ENCODE measurements around the gene KCNMA1. TPM values are rescaled to one million over a fixed set of nuclear protein-coding genes. Genes with fewer than 3 reads are reported as not detected.

KCNMA1 gene
- total and polyA plus RNA-seq, 10 of the 15 experiments (the other 5 are each of a cell fraction or from before 2014, with no cell fraction given) = 8.5 to 77.0 (median 21.3) TPM

GRCh38 chr10:77512219-77512578 lies 125.4 kb downstream of the KCNMA1 start:
- no peaks in the 10 kb centered on the region for H3K4me1 ChIP-seq (ENCODE audit: control insufficient read depth, insufficient read depth, low read length)
- TF ChIP-seq ZNF217 (IDR thresholded peaks at IDR 0.05) (no peak), CREB1 (IDR thresholded peaks at IDR 0.05; ENCODE audit: low read depth) (no peak), LARP7 (IDR thresholded peaks at IDR 0.05) (no peak), NBN (IDR thresholded peaks at IDR 0.05) (no peak), RBBP5 (conservative IDR thresholded peaks at IDR 0.05) (no peak), CTCF (IDR thresholded peaks at IDR 0.05 in 2 of 3, conservative IDR thresholded peaks at IDR 0.05 in 1 of 3; ENCODE audit: control insufficient read depth in 2 of 3, extremely low read depth in 1 of 3, insufficient read depth in 1 of 3, low read depth in 3 of 3, low read length in 3 of 3) (no peak), DPF2 (IDR thresholded peaks at IDR 0.05) (no peak), SIN3A (IDR thresholded peaks at IDR 0.05; ENCODE audit: low read depth, low read length) (no peak)
- no peak overlapping the region for H3K9ac ChIP-seq (ENCODE audit: control insufficient read depth, insufficient read depth, low read length)
- H3K4me2 ChIP-seq (ENCODE audit: control insufficient read depth, insufficient read depth) = no peak overlapping the region
- no peaks in the 10 kb centered on the region for H3K27me3 ChIP-seq (replicated peaks in 1 of 2; ENCODE audit: control insufficient read depth in 2 of 2, insufficient read depth in 2 of 2, low read length in 1 of 2)
- CTCF ChIA-PET = interaction anchor here (0.9 to 2.6 kb wide), 3 partner anchors 58 to 129 kb away, joined by 3 to 9 read pairs (median 3); no protein-coding TSS in a partner anchor
- no TSS peak for BruUV-seq (replicated peaks)
- H3K4me3 ChIP-seq = no peak overlapping the region
- ATAC-seq (no peak), DNase-seq (ENCODE audit: low read depth, low spot score) (no peak), FAIRE-seq (no peak)
- no peak overlapping the region for H3K27ac ChIP-seq (ENCODE audit: control insufficient read depth, insufficient read depth)
- POLR2A ChIA-PET = interaction anchor here (0.6 to 1.3 kb wide), 5 partner anchors 11 to 129 kb away, joined by 3 to 5 read pairs (median 3); no protein-coding TSS in a partner anchor
- 100% methylated on average over 1 of the region's 1 CpG for WGBS (ENCODE audit: insufficient coverage, insufficient replicate concordance, low lambda C conversion rate, missing lambda C conversion rate)
- intact Hi-C loops (cut with micrococcal nuclease; ENCODE audit: unreplicated experiment) = no loop called here
- in situ Hi-C loops (cut with MboI) = no loop called here
- H2AFZ ChIP-seq (ENCODE audit: control insufficient read depth, low read depth, low read length) = no peak overlapping the region
- SMC1A ChIA-PET (ENCODE audit: uncharacterized antibody, unreplicated experiment) = interaction anchor here (0.9 to 2.3 kb wide), 7 partner anchors 10 to 327 kb away, joined by 3 to 8 read pairs (median 5); no protein-coding TSS in a partner anchor
- H3K9me3 ChIP-seq (replicated peaks; ENCODE audit: control insufficient read depth, insufficient read depth, low read length) = no peaks in the 10 kb centered on the region
- H4K20me1 ChIP-seq (ENCODE audit: control insufficient read depth, insufficient read depth) = no peaks in the 10 kb centered on the region
- H3K36me3 ChIP-seq (ENCODE audit: control insufficient read depth in 2 of 2, insufficient read depth in 2 of 2, low read length in 1 of 2) = no peaks in the 10 kb centered on the region
- RAD21 ChIA-PET (ENCODE audit: unreplicated experiment) = interaction anchor here (0.7 to 2.9 kb wide), 5 partner anchors 9 to 106 kb away, joined by 3 to 12 read pairs (median 5); no protein-coding TSS in a partner anchor
- H3K79me2 ChIP-seq (ENCODE audit: control insufficient read depth, insufficient read depth, low read length) = no peaks in the 10 kb centered on the region
